T-helper 1 cell treated with Interleukin-12 subunit alpha and Interleukin-12 subunit beta and Interleukin-4 antibody, amounts not matched to agents 30 μg/mL and 1 μg/mL, for 36 hours (primary cell): ENCODE measurements around the gene ITGA8.
"Not testable (repeated sequence)": the region's sequence is repeated elsewhere in the genome, so short reads cannot be mapped to it uniquely, and the experiment has no call there.

ENCODE experiments used
- H3K27ac Mint-ChIP-seq: one replicate; pipeline ENCODE4 v1.8.0; 2021; ENCODE audit warnings: mild to moderate bottlenecking, mixed read lengths
- H3K27me3 Mint-ChIP-seq: one replicate; pipeline ENCODE4 v1.8.0; 2021; ENCODE audit warnings: low read depth, mixed read lengths
- H3K36me3 Mint-ChIP-seq: one replicate; pipeline ENCODE4 v1.8.0; 2021; ENCODE audit warnings: low read depth, mixed read lengths
- H3K4me1 Mint-ChIP-seq: one replicate; pipeline ENCODE4 v1.8.0; 2021; ENCODE audit warnings: low read depth, mixed read lengths
- H3K4me3 Mint-ChIP-seq: one replicate; pipeline ENCODE4 v1.8.0; 2021; ENCODE audit warnings: mild to moderate bottlenecking, moderate library complexity, mixed read lengths
- H3K9me3 Mint-ChIP-seq: one replicate; pipeline ENCODE4 v1.8.0; 2021; ENCODE audit warnings: mixed read lengths

Gene ITGA8

GRCh38 chr10:15557168-15557567 lies 162.6 kb downstream of the ITGA8 start:
- H3K4me3 Mint-ChIP-seq, H3K9me3 Mint-ChIP-seq, H3K27ac Mint-ChIP-seq, H3K27me3 Mint-ChIP-seq, H3K4me1 Mint-ChIP-seq, H3K36me3 Mint-ChIP-seq: not testable (repeated sequence)

DNA sequence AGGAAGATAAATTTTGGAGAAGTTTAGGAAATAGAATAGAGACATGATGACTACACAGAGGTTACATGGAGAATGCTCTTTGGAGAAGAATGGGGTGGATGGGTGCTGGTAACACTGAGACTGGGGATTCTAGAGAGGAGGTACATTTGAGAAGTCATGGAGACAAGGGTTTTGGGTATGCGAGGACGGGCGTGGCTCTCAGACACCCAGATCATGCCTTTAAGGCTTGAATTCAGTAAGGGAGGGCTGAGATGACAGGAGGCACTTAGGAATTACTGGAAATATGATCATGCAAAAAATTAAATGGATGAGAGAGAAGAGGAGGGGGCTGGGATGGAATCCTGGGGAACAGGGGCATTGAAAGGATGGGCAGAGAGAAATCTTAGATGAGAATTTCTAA lies 168.8 kb downstream of the ITGA8 start:
- Mint-ChIP-seq H3K27ac (no peak overlapping the region), H3K4me1 (no peaks in the 10 kb centered on the region), H3K36me3 (no peaks in the 10 kb centered on the region), H3K4me3 (no peak overlapping the region), H3K27me3 (no peaks in the 10 kb centered on the region), H3K9me3 (no peaks in the 10 kb centered on the region)

GRCh38 chr10:15548331-15548730 lies 171.4 kb downstream of the ITGA8 start:
- H3K9me3 Mint-ChIP-seq: no peaks in the 10 kb centered on the region
- no peak overlapping the region for H3K4me3 Mint-ChIP-seq
- H3K27ac Mint-ChIP-seq: no peak overlapping the region
- no peaks in the 10 kb centered on the region for H3K4me1 Mint-ChIP-seq
- no peaks in the 10 kb centered on the region for H3K27me3 Mint-ChIP-seq
- no peaks in the 10 kb centered on the region for H3K36me3 Mint-ChIP-seq

GRCh38 chr10:15546606-15547005 lies 173.1 kb downstream of the ITGA8 start:
- Mint-ChIP-seq H3K4me1 (no peaks in the 10 kb centered on the region), H3K27ac (no peak overlapping the region), H3K4me3 (no peak overlapping the region)

GRCh38 chr10:15545884-15546283 lies 173.8 kb downstream of the ITGA8 start:
- Mint-ChIP-seq H3K27me3 (no peaks in the 10 kb centered on the region), H3K4me1 (no peaks in the 10 kb centered on the region), H3K36me3 (no peaks in the 10 kb centered on the region), H3K27ac (no peak overlapping the region), H3K9me3 (no peaks in the 10 kb centered on the region), H3K4me3 (no peak overlapping the region)

More at GRCh38 chr10:15546606-15547005, 173.1 kb downstream of the ITGA8 start:
- Mint-ChIP-seq H3K36me3 (no peaks in the 10 kb centered on the region), H3K27me3 (no peaks in the 10 kb centered on the region), H3K9me3 (no peaks in the 10 kb centered on the region)

DNA sequence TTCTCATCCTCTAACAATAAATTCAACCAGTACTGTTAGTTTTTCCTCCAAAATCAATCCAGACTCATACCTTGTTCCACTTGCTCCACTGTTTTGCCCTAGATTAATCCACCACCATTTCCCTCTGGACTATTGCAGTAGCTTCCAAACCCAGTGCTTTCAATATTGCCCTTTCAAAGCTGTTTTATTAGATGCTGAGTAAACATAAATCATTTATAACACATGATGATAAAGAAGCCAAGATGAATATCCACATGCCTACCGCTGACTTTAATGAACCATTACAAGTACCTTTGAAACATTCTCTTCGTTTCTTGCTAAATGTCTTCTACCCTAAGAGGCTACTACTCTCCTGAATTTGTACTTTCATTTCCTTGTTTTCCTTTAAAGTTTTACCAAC lies 174.5 kb downstream of the ITGA8 start:
- H3K9me3 Mint-ChIP-seq: no peaks in the 10 kb centered on the region
- H3K4me1 Mint-ChIP-seq: no peaks in the 10 kb centered on the region
- H3K36me3 Mint-ChIP-seq: no peaks in the 10 kb centered on the region
- H3K27me3 Mint-ChIP-seq: no peaks in the 10 kb centered on the region
- no peak overlapping the region for H3K4me3 Mint-ChIP-seq
- no peak overlapping the region for H3K27ac Mint-ChIP-seq

- Mint-ChIP-seq H3K4me1 (no peaks in the 10 kb centered on the region), H3K36me3 (no peaks in the 10 kb centered on the region), H3K27me3 (no peaks in the 10 kb centered on the region), H3K27ac (no peak overlapping the region), H3K4me3 (no peak overlapping the region), H3K9me3 (no peaks in the 10 kb centered on the region)
These were observed 175.7 kb downstream of the ITGA8 start for GRCh38 chr10:15543994-15544393.

GRCh38 chr10:15542817-15543216 lies 176.9 kb downstream of the ITGA8 start:
- no peak overlapping the region for H3K27ac Mint-ChIP-seq
- no peaks in the 10 kb centered on the region for H3K27me3 Mint-ChIP-seq
- no peak overlapping the region for H3K4me3 Mint-ChIP-seq
- H3K4me1 Mint-ChIP-seq: no peaks in the 10 kb centered on the region
- H3K36me3 Mint-ChIP-seq: no peaks in the 10 kb centered on the region
- no peaks in the 10 kb centered on the region for H3K9me3 Mint-ChIP-seq

DNA sequence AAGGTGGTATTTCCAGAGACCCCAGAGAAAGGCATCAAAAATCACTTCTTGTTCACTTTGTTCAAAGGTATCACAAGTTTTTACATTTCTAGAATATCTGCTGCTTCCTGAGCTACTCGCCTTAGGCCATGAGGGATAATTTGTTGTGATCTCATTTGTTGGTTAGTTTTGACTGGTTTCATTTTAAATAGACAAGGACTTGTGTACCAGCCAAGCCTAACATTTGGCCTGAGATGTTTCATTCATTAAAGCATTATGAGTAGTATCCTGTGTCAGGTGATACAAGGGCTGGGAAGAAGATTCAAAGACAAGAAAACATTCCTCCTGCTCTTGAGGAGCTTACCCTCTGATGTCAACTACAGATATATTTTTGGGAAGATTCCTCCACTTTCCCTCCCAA lies 178.3 kb downstream of the ITGA8 start:
- no peaks in the 10 kb centered on the region for H3K4me1 Mint-ChIP-seq
- H3K9me3 Mint-ChIP-seq: no peaks in the 10 kb centered on the region
- no peak overlapping the region for H3K4me3 Mint-ChIP-seq
- H3K27ac Mint-ChIP-seq: no peak overlapping the region
- H3K27me3 Mint-ChIP-seq: no peaks in the 10 kb centered on the region
- H3K36me3 Mint-ChIP-seq: no peaks in the 10 kb centered on the region

- Mint-ChIP-seq H3K4me1 (no peaks in the 10 kb centered on the region), H3K27me3 (no peaks in the 10 kb centered on the region)
These were observed 179.0 kb downstream of the ITGA8 start for GRCh38 chr10:15540727-15541126.

GRCh38 chr10:15539262-15539661 lies 180.5 kb downstream of the ITGA8 start:
- H3K4me3 Mint-ChIP-seq: no peak overlapping the region
- H3K27ac Mint-ChIP-seq: no peak overlapping the region
- H3K36me3 Mint-ChIP-seq: no peaks in the 10 kb centered on the region
- no peaks in the 10 kb centered on the region for H3K9me3 Mint-ChIP-seq
- H3K4me1 Mint-ChIP-seq: no peaks in the 10 kb centered on the region
- H3K27me3 Mint-ChIP-seq: no peaks in the 10 kb centered on the region

More at GRCh38 chr10:15540727-15541126, 179.0 kb downstream of the ITGA8 start:
- Mint-ChIP-seq H3K36me3 (no peaks in the 10 kb centered on the region), H3K9me3 (no peaks in the 10 kb centered on the region), H3K27ac (no peak overlapping the region), H3K4me3 (no peak overlapping the region)

DNA sequence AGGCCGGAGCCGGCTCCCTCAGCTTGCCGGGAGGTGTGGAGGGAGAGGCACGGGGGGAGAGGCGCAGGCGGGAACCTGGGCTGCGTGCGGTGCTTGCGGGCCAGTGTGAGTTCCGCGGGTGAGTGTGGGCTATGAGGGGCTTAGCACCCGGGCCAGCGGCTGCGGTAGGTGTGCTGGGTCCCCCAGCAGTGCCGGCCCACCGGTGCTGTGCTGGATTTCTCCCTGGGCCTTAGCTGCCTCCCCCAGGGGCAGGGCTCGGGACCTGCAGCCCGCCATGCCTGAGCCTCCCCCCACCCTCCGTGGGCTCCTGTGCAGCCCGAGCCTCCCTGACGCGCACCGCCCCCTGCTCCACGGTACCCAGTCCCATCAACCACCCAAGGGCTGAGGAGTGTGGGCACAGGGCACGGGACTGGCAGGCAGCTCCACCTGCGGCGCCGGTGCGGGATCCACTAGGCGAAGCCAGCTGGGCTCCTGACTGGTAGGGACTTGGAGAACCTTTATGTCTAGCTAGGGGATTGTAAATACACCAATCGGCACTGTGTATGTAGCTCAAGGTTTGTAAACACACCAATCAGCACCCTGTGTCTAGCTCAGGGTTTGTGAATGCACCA lies 184.7 kb downstream of the ITGA8 start:
- not testable (repeated sequence) for H3K27ac Mint-ChIP-seq, H3K4me1 Mint-ChIP-seq, H3K27me3 Mint-ChIP-seq, H3K9me3 Mint-ChIP-seq, H3K4me3 Mint-ChIP-seq, H3K36me3 Mint-ChIP-seq

DNA sequence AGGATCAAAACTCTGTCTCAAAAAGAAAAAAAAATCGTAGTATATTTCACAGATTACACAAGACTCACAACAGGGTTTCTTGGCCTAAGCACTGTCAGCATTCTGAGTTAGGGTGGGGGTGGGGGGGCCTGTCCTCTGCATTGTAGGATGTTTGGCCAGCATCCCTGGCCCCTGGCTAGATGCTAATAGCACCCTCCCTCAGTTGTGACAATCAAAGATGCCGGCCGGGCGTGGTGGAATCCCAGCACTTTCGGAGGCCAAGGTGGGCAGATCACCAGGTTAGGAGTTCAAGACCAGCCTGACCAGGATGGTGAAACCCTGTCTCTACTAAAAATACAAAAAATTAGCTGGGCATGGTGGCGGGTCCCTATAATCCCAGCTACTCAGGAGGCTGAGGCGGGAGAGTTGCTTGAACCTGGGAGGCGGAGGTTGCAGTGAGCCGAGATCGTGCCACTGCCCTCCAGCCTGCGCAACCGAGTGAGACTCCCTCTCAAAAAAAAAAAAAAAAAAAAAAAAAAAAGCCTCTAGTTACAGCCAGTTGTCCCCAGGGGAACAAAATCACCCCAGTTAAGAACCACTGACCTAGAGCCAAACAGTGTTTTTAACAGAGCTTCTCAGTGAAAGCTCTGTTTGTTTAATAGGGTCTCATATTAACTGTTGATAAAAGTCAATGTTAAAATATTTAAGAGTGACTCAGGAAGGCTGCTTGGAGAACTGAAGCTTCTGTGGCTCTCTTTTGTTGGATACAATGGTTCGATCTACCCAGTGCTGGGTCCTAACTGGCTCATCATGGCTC lies 187.6 kb downstream of the ITGA8 start:
- no peaks in the 10 kb centered on the region for H3K9me3 Mint-ChIP-seq
- no peak overlapping the region for H3K27ac Mint-ChIP-seq
- H3K36me3 Mint-ChIP-seq: no peaks in the 10 kb centered on the region
- H3K4me3 Mint-ChIP-seq: no peak overlapping the region
- H3K27me3 Mint-ChIP-seq: peaks cover 4% of the 10 kb centered on the region
- no peaks in the 10 kb centered on the region for H3K4me1 Mint-ChIP-seq

- no peak overlapping the region for H3K27ac Mint-ChIP-seq
- no peaks in the 10 kb centered on the region for H3K9me3 Mint-ChIP-seq
- H3K27me3 Mint-ChIP-seq: peaks cover 4% of the 10 kb centered on the region
- H3K4me1 Mint-ChIP-seq: no peaks in the 10 kb centered on the region
- no peaks in the 10 kb centered on the region for H3K36me3 Mint-ChIP-seq
- H3K4me3 Mint-ChIP-seq: no peak overlapping the region
These were observed 190.9 kb downstream of the ITGA8 start for GRCh38 chr10:15528859-15529239.

DNA sequence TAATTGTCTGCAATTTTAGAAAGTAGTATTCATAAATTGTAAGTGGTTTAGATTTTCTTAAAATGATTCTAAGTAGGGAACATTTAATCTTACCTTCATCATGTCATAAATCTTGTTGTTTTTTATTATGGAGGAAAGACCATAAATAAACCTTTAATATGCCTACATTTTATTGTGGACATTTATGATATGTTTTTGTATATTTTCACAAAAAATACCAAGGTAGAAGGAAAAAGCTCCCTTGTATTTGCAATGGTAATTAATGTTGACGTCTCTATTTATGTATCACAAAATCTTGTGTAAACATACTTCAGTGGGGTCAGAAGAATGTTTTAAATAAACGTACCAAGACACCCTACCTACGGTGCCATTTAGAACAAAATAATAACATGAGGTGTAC lies 193.0 kb downstream of the ITGA8 start:
- Mint-ChIP-seq H3K36me3 (no peaks in the 10 kb centered on the region), H3K4me1 (no peaks in the 10 kb centered on the region), H3K27me3 (peaks cover 4% of the 10 kb centered on the region), H3K9me3 (no peaks in the 10 kb centered on the region), H3K4me3 (no peak overlapping the region), H3K27ac (no peak overlapping the region)
